HEK293 (cell line): ENCODE measurements around the gene DCDC1.

Source experiments
- CTCF ChIA-PET: fragments of 350-600 bp; formaldehyde crosslinking; extraction: SDS; loops from one replicate; lab custom pipeline; 2021; ENCODE audit warnings: antibody characterized with exemption; lab: Yijun Ruan, JAX
- POLR2A ChIA-PET: fragments of 300-600 bp; formaldehyde crosslinking; extraction: SDS; loops from one replicate; lab custom pipeline; 2020; ENCODE audit warnings: antibody characterized with exemption, inconsistent platforms; lab: Yijun Ruan, JAX
- H3K27ac ChIP-seq: fragments of 200-500 bp; sonication (Bioruptor generic); 2 replicates; pipeline ENCODE4 v1.5.1; 2014; ENCODE audit warnings: low read depth, low read length, control low read depth, inconsistent platforms; ENCODE audit errors: extremely low read depth
- H3K36me3 ChIP-seq, 2 experiments: fragments of 200-500 bp in 1 of 2; sonication (Bioruptor generic) in 1 of 2; 1 replicate in 1 of 2; 2 replicates in 1 of 2; pipeline ENCODE4 v1.5.1; 2014 to 2017; ENCODE audit warnings: inconsistent platforms in 2 of 2, low read length in 2 of 2; ENCODE audit not compliant: control insufficient read depth in 2 of 2, insufficient read depth in 1 of 2
- H3K4me1 ChIP-seq: fragments of 200-500 bp; sonication (Bioruptor generic); 2 replicates; pipeline ENCODE4 v1.5.1; 2014; ENCODE audit warnings: mild to moderate bottlenecking, low read length, inconsistent platforms; ENCODE audit not compliant: control insufficient read depth, insufficient read depth
- H3K4me3 ChIP-seq: 2 replicates; pipeline ENCODE4 v1.5.1; 2011; ENCODE audit warnings: low read depth, mild to moderate bottlenecking, control low read depth, low read length, moderate library complexity
- H3K9me3 ChIP-seq: fragments of 200-500 bp; sonication (Bioruptor generic); 2 replicates; pipeline ENCODE4 v1.5.1; 2014; ENCODE audit warnings: low read depth, low read length, inconsistent platforms; ENCODE audit not compliant: control insufficient read depth, insufficient read depth
- GLI2 ChIP-seq: fragments of 450-650 bp; formaldehyde crosslinking; IDR thresholded peaks from 2 replicates; pipeline ENCODE4; 2017; ENCODE audit warnings: missing biosample characterization, missing genetic modification characterization, low read depth, borderline replicate concordance
- GLIS2 ChIP-seq: fragments of 450-650 bp; formaldehyde crosslinking; IDR thresholded peaks from 2 replicates; pipeline ENCODE4 v1.5.1; 2016; ENCODE audit warnings: missing biosample characterization, missing genetic modification characterization
- KLF10 ChIP-seq: fragments of 450-650 bp; IDR thresholded peaks from 2 replicates; pipeline ENCODE4 v1.5.1; 2018; ENCODE audit warnings: missing biosample characterization, mild to moderate bottlenecking, missing genetic modification characterization
- ZBTB7A ChIP-seq: fragments of 450-650 bp; formaldehyde crosslinking; IDR thresholded peaks from 2 replicates; pipeline ENCODE4 v1.5.1; 2016; ENCODE audit warnings: low read depth, missing biosample characterization, missing genetic modification characterization
- ZNF138 ChIP-seq: fragments of 450-650 bp; formaldehyde crosslinking; IDR thresholded peaks from 2 replicates; pipeline ENCODE4 v1.5.1; 2016; ENCODE audit warnings: missing biosample characterization, missing genetic modification characterization, borderline replicate concordance
- ZNF16 ChIP-seq: fragments of 450-650 bp; formaldehyde crosslinking; IDR thresholded peaks from 2 replicates; pipeline ENCODE4 v1.5.1; 2016; ENCODE audit warnings: low read depth, missing biosample characterization, missing genetic modification characterization
- ZNF221 ChIP-seq: fragments of 450-650 bp; formaldehyde crosslinking; IDR thresholded peaks from 2 replicates; pipeline ENCODE4 v1.5.1; 2017; ENCODE audit warnings: missing biosample characterization, missing genetic modification characterization, borderline replicate concordance
- ZNF560 ChIP-seq: fragments of 450-650 bp; formaldehyde crosslinking; IDR thresholded peaks from 2 replicates; pipeline ENCODE4 v1.5.1; 2017; ENCODE audit warnings: missing biosample characterization, missing genetic modification characterization, borderline replicate concordance
- ZNF76 ChIP-seq: fragments of 450-650 bp; formaldehyde crosslinking; IDR thresholded peaks from 2 replicates; pipeline ENCODE4; 2016; ENCODE audit warnings: low read depth, missing biosample characterization, missing genetic modification characterization, borderline replicate concordance
- ZNF785 ChIP-seq: fragments of 450-650 bp; formaldehyde crosslinking; IDR thresholded peaks from 2 replicates; pipeline ENCODE4 v1.5.1; 2016; ENCODE audit warnings: missing biosample characterization, missing genetic modification characterization
- TF ChIP-seq, protein P1 (sequence below): fragments of 450-650 bp; formaldehyde crosslinking; IDR thresholded peaks from 2 replicates; pipeline ENCODE4 v1.5.1; 2016; ENCODE audit warnings: missing biosample characterization, missing genetic modification characterization
- TF ChIP-seq, protein P2 (sequence below): fragments of 450-650 bp; formaldehyde crosslinking; IDR thresholded peaks from 2 replicates; pipeline ENCODE4; 2016; ENCODE audit warnings: missing biosample characterization, missing genetic modification characterization
- TF ChIP-seq, protein P3 (sequence below): fragments of 450-650 bp; formaldehyde crosslinking; IDR thresholded peaks from 2 replicates; pipeline ENCODE4 v1.5.1; 2016; ENCODE audit warnings: missing biosample characterization, missing genetic modification characterization
- TF ChIP-seq, protein P4 (sequence below): fragments of 450-650 bp; formaldehyde crosslinking; optimal IDR thresholded peaks from 2 replicates; pipeline ENCODE3; 2016; ENCODE audit warnings: missing biosample characterization, mild to moderate bottlenecking, missing genetic modification characterization
- TF ChIP-seq, protein P5 (sequence below): sonication (generic); formaldehyde crosslinking; IDR thresholded peaks from 2 replicates; pipeline ENCODE4 v1.8.1; 2022; ENCODE audit warnings: mild to moderate bottlenecking, moderate library complexity, missing genetic modification reagents
- TF ChIP-seq, protein P6 (sequence below): fragments of 450-650 bp; formaldehyde crosslinking; IDR thresholded peaks from 2 replicates; pipeline ENCODE4 v1.5.1; 2016; ENCODE audit warnings: missing biosample characterization, missing genetic modification characterization
- TF ChIP-seq, protein P7 (sequence below): fragments of 450-650 bp; formaldehyde crosslinking; IDR thresholded peaks from 2 replicates; pipeline ENCODE4 v1.5.1; 2016; ENCODE audit warnings: missing biosample characterization, missing genetic modification characterization

Gene DCDC1

DNA sequence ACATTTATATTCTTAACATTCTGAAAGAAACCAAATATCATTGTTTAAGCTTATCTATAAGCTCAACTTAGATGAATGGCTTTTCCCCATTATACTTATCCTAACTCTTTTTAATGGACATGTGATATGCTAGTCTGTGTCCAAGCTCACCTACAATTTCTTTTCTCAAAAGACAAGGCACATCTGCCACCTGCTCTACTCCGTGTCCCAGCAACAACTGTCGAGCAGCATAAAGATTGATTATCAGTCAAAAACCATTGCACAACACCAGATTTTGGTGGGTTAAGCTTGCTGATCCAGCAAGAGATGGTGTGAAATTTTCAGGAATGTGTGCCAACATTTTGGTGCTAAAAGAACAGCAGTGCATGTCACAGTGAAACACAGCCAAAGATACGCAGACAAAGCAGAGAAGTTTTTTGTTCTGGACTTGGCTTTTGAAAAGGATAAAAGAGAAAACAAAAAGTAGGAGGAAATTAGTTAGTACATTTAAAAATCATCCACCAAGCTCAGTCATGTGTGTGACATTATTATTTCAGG lies 65.8 kb downstream of the DCDC1 start:
- Histone ChIP-seq H3K36me3 (no peaks in the 10 kb centered on the region), H3K27ac (no peak overlapping the region)
- CTCF ChIA-PET = interaction anchor here (0.6 kb wide), 2 partner anchors 11 to 21 kb away, joined by 3 read pairs; no protein-coding TSS in a partner anchor
- no peak for TF ChIP-seq ZBTB7A (tag by site-specific recombination)
- no peak for TF ChIP-seq ZNF785 (tag by site-specific recombination)
- no peak for TF ChIP-seq ZNF221 (tag by site-specific recombination)
- TF ChIP-seq, protein P1, sequence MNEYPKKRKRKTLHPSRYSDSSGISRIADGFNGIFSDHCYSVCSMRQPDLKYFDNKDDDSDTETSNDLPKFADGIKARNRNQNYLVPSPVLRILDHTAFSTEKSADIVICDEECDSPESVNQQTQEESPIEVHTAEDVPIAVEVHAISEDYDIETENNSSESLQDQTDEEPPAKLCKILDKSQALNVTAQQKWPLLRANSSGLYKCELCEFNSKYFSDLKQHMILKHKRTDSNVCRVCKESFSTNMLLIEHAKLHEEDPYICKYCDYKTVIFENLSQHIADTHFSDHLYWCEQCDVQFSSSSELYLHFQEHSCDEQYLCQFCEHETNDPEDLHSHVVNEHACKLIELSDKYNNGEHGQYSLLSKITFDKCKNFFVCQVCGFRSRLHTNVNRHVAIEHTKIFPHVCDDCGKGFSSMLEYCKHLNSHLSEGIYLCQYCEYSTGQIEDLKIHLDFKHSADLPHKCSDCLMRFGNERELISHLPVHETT (tag by site-specific recombination) = no peak
- no peak for TF ChIP-seq ZNF16 (tag by site-specific recombination)
- TF ChIP-seq GLIS2 (tag by site-specific recombination) = no peak
- TF ChIP-seq, protein P2, sequence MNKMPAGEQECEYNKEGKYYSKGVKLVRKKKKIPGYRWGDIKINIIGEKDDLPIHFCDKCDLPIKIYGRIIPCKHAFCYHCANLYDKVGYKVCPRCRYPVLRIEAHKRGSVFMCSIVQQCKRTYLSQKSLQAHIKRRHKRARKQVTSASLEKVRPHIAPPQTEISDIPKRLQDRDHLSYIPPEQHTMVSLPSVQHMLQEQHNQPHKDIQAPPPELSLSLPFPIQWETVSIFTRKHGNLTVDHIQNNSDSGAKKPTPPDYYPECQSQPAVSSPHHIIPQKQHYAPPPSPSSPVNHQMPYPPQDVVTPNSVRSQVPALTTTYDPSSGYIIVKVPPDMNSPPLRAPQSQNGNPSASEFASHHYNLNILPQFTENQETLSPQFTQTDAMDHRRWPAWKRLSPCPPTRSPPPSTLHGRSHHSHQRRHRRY (tag by site-specific recombination) = no peak
- TF ChIP-seq, protein P3, sequence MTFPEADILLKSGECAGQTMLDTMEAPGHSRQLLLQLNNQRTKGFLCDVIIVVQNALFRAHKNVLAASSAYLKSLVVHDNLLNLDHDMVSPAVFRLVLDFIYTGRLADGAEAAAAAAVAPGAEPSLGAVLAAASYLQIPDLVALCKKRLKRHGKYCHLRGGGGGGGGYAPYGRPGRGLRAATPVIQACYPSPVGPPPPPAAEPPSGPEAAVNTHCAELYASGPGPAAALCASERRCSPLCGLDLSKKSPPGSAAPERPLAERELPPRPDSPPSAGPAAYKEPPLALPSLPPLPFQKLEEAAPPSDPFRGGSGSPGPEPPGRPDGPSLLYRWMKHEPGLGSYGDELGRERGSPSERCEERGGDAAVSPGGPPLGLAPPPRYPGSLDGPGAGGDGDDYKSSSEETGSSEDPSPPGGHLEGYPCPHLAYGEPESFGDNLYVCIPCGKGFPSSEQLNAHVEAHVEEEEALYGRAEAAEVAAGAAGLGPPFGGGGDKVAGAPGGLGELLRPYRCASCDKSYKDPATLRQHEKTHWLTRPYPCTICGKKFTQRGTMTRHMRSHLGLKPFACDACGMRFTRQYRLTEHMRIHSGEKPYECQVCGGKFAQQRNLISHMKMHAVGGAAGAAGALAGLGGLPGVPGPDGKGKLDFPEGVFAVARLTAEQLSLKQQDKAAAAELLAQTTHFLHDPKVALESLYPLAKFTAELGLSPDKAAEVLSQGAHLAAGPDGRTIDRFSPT (tag by site-specific recombination) = no peak
- no peak for TF ChIP-seq ZNF76
- TF ChIP-seq KLF10 (tag by site-specific recombination) = no peak
- no peak for TF ChIP-seq ZNF138 (tag by site-specific recombination)
- TF ChIP-seq, protein P4, sequence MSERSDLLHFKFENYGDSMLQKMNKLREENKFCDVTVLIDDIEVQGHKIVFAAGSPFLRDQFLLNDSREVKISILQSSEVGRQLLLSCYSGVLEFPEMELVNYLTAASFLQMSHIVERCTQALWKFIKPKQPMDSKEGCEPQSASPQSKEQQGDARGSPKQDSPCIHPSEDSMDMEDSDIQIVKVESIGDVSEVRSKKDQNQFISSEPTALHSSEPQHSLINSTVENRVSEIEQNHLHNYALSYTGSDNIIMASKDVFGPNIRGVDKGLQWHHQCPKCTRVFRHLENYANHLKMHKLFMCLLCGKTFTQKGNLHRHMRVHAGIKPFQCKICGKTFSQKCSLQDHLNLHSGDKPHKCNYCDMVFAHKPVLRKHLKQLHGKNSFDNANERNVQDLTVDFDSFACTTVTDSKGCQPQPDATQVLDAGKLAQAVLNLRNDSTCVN = no peak
- TF ChIP-seq, all 188 proteins: peak for 0
- H3K4me1 ChIP-seq = no peaks in the 10 kb centered on the region
- POLR2A ChIA-PET = no interaction called here
- H3K4me3 ChIP-seq = no peak overlapping the region
- no peaks in the 10 kb centered on the region for H3K9me3 ChIP-seq

DNA sequence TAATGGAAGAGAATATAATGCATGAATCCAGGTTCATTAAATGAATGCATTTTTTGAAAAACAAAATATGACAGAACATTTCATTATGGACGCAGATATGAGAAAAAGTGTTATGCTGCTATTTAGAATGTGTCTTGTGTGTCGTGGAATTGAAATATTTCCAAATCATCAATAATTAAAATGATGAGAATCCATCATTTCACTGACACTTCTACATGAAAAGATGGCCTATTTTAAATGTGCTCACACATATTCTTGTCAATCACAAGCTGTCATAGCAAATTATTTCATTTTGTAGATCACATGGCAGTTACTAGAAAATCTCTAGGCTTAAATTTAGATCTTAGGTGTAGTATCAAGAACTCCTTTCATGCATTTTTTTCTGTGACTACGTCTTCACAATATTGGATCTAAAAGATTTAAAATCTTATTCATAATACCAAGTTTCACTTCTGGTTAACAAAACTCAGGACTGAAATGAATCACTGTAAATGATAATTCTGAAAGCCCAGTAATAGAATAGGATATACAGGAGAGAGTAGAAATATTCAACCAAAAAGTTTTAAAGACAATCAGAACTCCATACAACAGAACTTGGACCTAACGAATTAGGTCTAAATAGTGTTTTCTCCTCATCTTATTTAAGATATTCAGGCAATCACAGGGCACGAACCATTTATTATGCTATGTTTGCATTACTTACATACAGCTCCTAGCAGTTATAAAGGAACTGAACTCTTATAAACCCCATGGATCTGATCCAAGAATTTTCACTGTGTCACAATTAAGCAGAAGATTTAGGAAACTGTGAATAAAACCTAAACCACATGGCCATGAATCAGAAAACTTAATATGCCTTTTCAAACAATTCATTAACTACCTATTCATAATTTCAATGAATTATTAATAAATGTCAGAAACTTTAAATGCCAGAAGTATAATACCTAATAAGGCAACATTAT lies 67.7 kb downstream of the DCDC1 start:
- ChIA-PET POLR2A (no interaction called here), CTCF (no interaction called here)
- H3K4me3 ChIP-seq = no peak overlapping the region
- TF ChIP-seq, protein P5, sequence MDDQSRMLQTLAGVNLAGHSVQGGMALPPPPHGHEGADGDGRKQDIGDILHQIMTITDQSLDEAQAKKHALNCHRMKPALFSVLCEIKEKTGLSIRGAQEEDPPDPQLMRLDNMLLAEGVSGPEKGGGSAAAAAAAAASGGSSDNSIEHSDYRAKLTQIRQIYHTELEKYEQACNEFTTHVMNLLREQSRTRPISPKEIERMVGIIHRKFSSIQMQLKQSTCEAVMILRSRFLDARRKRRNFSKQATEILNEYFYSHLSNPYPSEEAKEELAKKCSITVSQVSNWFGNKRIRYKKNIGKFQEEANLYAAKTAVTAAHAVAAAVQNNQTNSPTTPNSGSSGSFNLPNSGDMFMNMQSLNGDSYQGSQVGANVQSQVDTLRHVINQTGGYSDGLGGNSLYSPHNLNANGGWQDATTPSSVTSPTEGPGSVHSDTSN (CRISPR knock-in tag) = no peak
- TF ChIP-seq, protein P6, sequence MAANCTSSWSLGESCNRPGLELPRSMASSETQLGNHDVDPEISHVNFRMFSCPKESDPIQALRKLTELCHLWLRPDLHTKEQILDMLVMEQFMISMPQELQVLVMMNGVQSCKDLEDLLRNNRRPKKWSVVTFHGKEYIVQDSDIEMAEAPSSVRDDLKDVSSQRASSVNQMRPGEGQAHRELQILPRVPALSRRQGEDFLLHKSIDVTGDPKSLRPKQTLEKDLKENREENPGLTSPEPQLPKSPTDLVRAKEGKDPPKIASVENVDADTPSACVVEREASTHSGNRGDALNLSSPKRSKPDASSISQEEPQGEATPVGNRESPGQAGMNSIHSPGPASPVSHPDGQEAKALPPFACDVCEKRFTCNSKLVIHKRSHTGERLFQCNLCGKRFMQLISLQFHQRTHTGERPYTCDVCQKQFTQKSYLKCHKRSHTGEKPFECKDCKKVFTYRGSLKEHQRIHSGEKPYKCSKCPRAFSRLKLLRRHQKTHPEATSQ = no peak
- TF ChIP-seq GLI2 (no peak), ZNF560 (tag by site-specific recombination) (no peak)
- TF ChIP-seq, protein P7, sequence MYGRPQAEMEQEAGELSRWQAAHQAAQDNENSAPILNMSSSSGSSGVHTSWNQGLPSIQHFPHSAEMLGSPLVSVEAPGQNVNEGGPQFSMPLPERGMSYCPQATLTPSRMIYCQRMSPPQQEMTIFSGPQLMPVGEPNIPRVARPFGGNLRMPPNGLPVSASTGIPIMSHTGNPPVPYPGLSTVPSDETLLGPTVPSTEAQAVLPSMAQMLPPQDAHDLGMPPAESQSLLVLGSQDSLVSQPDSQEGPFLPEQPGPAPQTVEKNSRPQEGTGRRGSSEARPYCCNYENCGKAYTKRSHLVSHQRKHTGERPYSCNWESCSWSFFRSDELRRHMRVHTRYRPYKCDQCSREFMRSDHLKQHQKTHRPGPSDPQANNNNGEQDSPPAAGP = no peak
- H3K27ac ChIP-seq = no peak overlapping the region
- H3K36me3 ChIP-seq = no peaks in the 10 kb centered on the region
- no peaks in the 10 kb centered on the region for H3K4me1 ChIP-seq
- H3K9me3 ChIP-seq = no peaks in the 10 kb centered on the region
